GM12878 (cell line): ENCODE measurements around the gene DNAH1. TPM values are rescaled to one million over a fixed set of nuclear protein-coding genes. Genes with fewer than 3 reads are reported as not detected.

Source experiments
- ATAC-seq: fragments of 200-7000 bp; cut with Tn5 transposase; 3 replicates; pipeline ENCODE4 v1.9.1; 2020; ENCODE audit warnings: mild to moderate bottlenecking, moderate library complexity
- BruUV-seq: library from RNA; stranded (reverse); fragments of 400-500 nt; replicated peaks from 2 replicates; lab custom pipeline; 2021; lab: Mats Ljungman, UMichigan
- CTCF ChIA-PET: fragments of 300-600 bp; sonication (Branson Sonifier 250); formaldehyde crosslinking; extraction: SDS; loops from one replicate; lab custom pipeline; 2021; ENCODE audit warnings: inconsistent platforms; lab: Yijun Ruan, JAX
- POLR2A ChIA-PET: fragments of 350-600 bp; formaldehyde crosslinking; extraction: SDS; loops from one replicate; lab custom pipeline; 2021; ENCODE audit warnings: inconsistent platforms; lab: Charles Lee
- RAD21 ChIA-PET: fragments of 300-600 bp; sonication (Branson Sonifier 250); formaldehyde crosslinking; loops from one replicate; lab custom pipeline; 2023; ENCODE audit warnings: antibody characterized with exemption; ENCODE audit not compliant: unreplicated experiment; lab: Charles Lee
- SMC1A ChIA-PET: fragments of 300-600 bp; sonication (Branson Sonifier 250); formaldehyde crosslinking; loops from one replicate; lab custom pipeline; 2023; ENCODE audit not compliant: unreplicated experiment, uncharacterized antibody; lab: Charles Lee
- DNase-seq: peaks from one replicate; pipeline ENCODE4 v3.0.0-alpha.2; 2011; ENCODE audit warnings: low read depth, low spot score
- FAIRE-seq: peaks from 3 replicates; lab custom pipeline; 2011; peaks lifted over from hg19 to GRCh38; lab: Jason Lieb, UNC
- H2AFZ ChIP-seq: 2 replicates; pipeline ENCODE4 v1.6.0; 2011; ENCODE audit warnings: low read depth, low read length, control low read depth; ENCODE audit not compliant: control insufficient read depth
- H3K27ac ChIP-seq: 2 replicates; pipeline ENCODE4 v1.5.1; 2011; ENCODE audit warnings: control low read depth; ENCODE audit not compliant: control insufficient read depth, insufficient read depth
- H3K27me3 ChIP-seq, 2 experiments: replicated peaks in 1 of 2; 2 replicates each; pipeline versions ENCODE4 v1.6.0 to v1.6.1; 2011; ENCODE audit warnings: low read length in 1 of 2; ENCODE audit not compliant: control insufficient read depth in 2 of 2, insufficient read depth in 2 of 2
- H3K36me3 ChIP-seq, 2 experiments: 2 replicates each; pipeline ENCODE4 v1.5.1; 2011; ENCODE audit warnings: low read length in 1 of 2; ENCODE audit not compliant: control insufficient read depth in 2 of 2, insufficient read depth in 2 of 2
- H3K4me1 ChIP-seq: 2 replicates; pipeline ENCODE4 v1.6.1; 2011; ENCODE audit warnings: mild to moderate bottlenecking, low read length, moderate library complexity, mixed read lengths; ENCODE audit not compliant: control insufficient read depth, insufficient read depth
- H3K4me2 ChIP-seq: 2 replicates; pipeline ENCODE4 v1.6.0; 2011; ENCODE audit warnings: control low read depth; ENCODE audit not compliant: control insufficient read depth, insufficient read depth
- H3K4me3 ChIP-seq: fragments of 200-600 bp; sonication (generic); 2 replicates; pipeline ENCODE4 v1.5.1; 2016
- H3K79me2 ChIP-seq: 2 replicates; pipeline ENCODE4 v1.6.0; 2011; ENCODE audit warnings: low read length; ENCODE audit not compliant: control insufficient read depth, insufficient read depth
- H3K9ac ChIP-seq: 2 replicates; pipeline ENCODE4 v1.8.0; 2011; ENCODE audit warnings: low read length, control low read depth, mixed read lengths; ENCODE audit not compliant: control insufficient read depth, insufficient read depth
- H3K9me3 ChIP-seq: replicated peaks from 3 replicates; pipeline ENCODE4 v1.5.1; 2011; ENCODE audit warnings: mild to moderate bottlenecking, low read length; ENCODE audit not compliant: control insufficient read depth, insufficient read depth
- H4K20me1 ChIP-seq: 2 replicates; pipeline ENCODE4 v1.6.0; 2011; ENCODE audit not compliant: control insufficient read depth, insufficient read depth
- CREB1 ChIP-seq: IDR thresholded peaks from 2 replicates; pipeline ENCODE4 v1.6.1; 2012; ENCODE audit warnings: low read depth, mild to moderate bottlenecking, inconsistent platforms
- FOXM1 ChIP-seq: IDR thresholded peaks from 2 replicates; pipeline ENCODE4 v1.6.1; 2012; ENCODE audit warnings: low read depth, mild to moderate bottlenecking, inconsistent platforms, low read length, moderate library complexity
- NFYB ChIP-seq: IDR thresholded peaks from 2 replicates; pipeline ENCODE4 v1.6.1; 2011; ENCODE audit warnings: low read depth, mild to moderate bottlenecking, low read length, improper control_type of control experiment, moderate library complexity; ENCODE audit not compliant: insufficient read depth
- NR2C2 ChIP-seq: IDR thresholded peaks from 2 replicates; pipeline ENCODE4 v1.6.1; 2011; ENCODE audit warnings: borderline replicate concordance, low read depth; ENCODE audit not compliant: control insufficient read depth, insufficient read length
- PML ChIP-seq: IDR thresholded peaks from 2 replicates; pipeline ENCODE4 v1.6.1; 2012; ENCODE audit warnings: low read length, inconsistent platforms
- SIX5 ChIP-seq: IDR thresholded peaks from 2 replicates; pipeline ENCODE4 v1.6.1; 2011; ENCODE audit warnings: mild to moderate bottlenecking, low read depth, low read length, moderate library complexity; ENCODE audit not compliant: severe bottlenecking
- SMC3 ChIP-seq: IDR thresholded peaks from 2 replicates; pipeline ENCODE4 v1.6.1; 2011; ENCODE audit warnings: low read length, improper control_type of control experiment, borderline replicate concordance
- ZNF24 ChIP-seq: fragments of 450-650 bp; IDR thresholded peaks from 2 replicates; pipeline ENCODE4 v1.6.1; 2017; ENCODE audit warnings: antibody characterized with exemption, mild to moderate bottlenecking
- WGBS: methylation state at CpG from one replicate; pipeline ENCODE4 v1.1.6; 2016; ENCODE audit warnings: low lambda C conversion rate; ENCODE audit not compliant: insufficient replicate concordance, insufficient coverage; ENCODE audit errors: missing lambda C conversion rate; 5-methylcytosine and 5-hydroxymethylcytosine counted together
- in situ Hi-C: fragments of 300-500 bp; cut with MboI; formaldehyde crosslinking; loops from 9 replicates; pipeline ENCODE4 v1.14.3; 2018; ENCODE audit warnings: mixed read lengths
- intact Hi-C: fragments of 100-400 bp; cut with micrococcal nuclease; formaldehyde crosslinking; loops from one replicate; pipeline ENCODE4 v1.14.2; 2022; ENCODE audit not compliant: unreplicated experiment
- polyA plus RNA-seq, 11 experiments: library from polyadenylated mRNA; depleted of rRNA in 4 of 11; unstranded in 6 of 11; stranded (reverse) in 5 of 11; fragments of >200 nt; fragmentation: Nextera tagmentation in 4 of 11; fragmentation: Illumina TruSeq in 1 of 11; extraction: Ambion mirVana in 4 of 11; extraction: Trizol in 1 of 11; gene quantifications; 1 replicate in 1 of 11; 2 replicates in 10 of 11; pipeline versions ENCODE4 v1.2.1 to v1.2.3, GENCODE V29; 2011 to 2016; ENCODE audit warnings: inconsistent platforms in 2 of 11, missing spikeins in 2 of 11, low read depth in 1 of 11
- total RNA-seq, 4 experiments: library from RNA; depleted of rRNA in 3 of 4; stranded (reverse); fragments of >200 nt in 3 of 4; fragmentation: Illumina TruSeq in 1 of 4; extraction: Trizol in 1 of 4; gene quantifications; 2 replicates each; pipeline versions ENCODE4 v1.2.1 to v1.2.3, GENCODE V29; 2013 to 2021
- TF ChIP-seq, protein P1 (sequence below): fragments of 450-650 bp; IDR thresholded peaks from 2 replicates; pipeline ENCODE4 v1.6.1; 2018; ENCODE audit warnings: mild to moderate bottlenecking, low read depth, moderate library complexity; ENCODE audit not compliant: partially characterized antibody
- TF ChIP-seq, protein P2 (sequence below): fragments of 450-650 bp; IDR thresholded peaks from 2 replicates; pipeline ENCODE4 v1.6.1; 2017; ENCODE audit warnings: borderline replicate concordance

The DNAH1 gene
- total and polyA plus RNA-seq, 10 of the 15 experiments (the other 5 are each of a cell fraction or from before 2014, with no cell fraction given): 0.31 to 5.8 (median 2.7) TPM

DNA sequence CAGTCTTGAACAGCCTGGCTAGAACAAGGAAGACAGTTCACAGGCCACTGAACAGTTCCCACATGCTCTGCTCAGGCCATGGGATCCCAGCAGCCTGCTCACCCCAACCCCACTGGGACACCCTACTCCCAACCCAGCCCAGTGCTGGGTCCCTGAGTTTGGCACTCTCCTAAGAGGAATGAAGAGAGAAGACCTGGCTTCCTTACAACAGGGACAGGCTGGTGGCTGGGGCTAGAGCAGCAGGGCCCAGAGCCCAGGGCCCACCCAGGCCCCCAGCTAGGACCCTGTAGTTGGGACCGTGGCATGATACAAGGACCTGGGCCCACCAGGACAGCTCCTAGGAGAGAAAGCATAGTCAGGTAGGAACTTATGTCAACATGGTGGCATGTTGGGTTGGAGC is 85.4 kb downstream of the DNAH1 start:
- FAIRE-seq (no peak), DNase-seq (no peak), ATAC-seq (no peak)
- 100% methylated on average over 1 of the region's 1 CpG for WGBS
- RAD21 ChIA-PET: no interaction called here
- CTCF ChIA-PET: no interaction called here
- no peak overlapping the region for H3K27ac ChIP-seq
- H3K4me3 ChIP-seq: no peak overlapping the region
- POLR2A ChIA-PET: no interaction called here
- H3K79me2 ChIP-seq: no peaks in the 10 kb centered on the region
- SMC1A ChIA-PET: interaction anchor here (1.1 kb wide), 1 partner anchor 11 kb away, joined by 4 read pairs; no protein-coding TSS in a partner anchor
- BruUV-seq: no TSS peak
- H4K20me1 ChIP-seq: no peaks in the 10 kb centered on the region
- in situ Hi-C loops: no loop called here
- no peaks in the 10 kb centered on the region for H3K27me3 ChIP-seq
- H3K36me3 ChIP-seq: peaks cover 16 to 18% of the 10 kb centered on the region in 2 experiments
- intact Hi-C loops: no loop called here
- no peak for TF ChIP-seq SMC3
- no peak for TF ChIP-seq ZNF24
- TF ChIP-seq PML: no peak
- TF ChIP-seq SIX5: no peak
- no peak for TF ChIP-seq NR2C2
- TF ChIP-seq CREB1: no peak
- TF ChIP-seq FOXM1: no peak
- no peak for TF ChIP-seq NFYB
- TF ChIP-seq, protein P1, sequence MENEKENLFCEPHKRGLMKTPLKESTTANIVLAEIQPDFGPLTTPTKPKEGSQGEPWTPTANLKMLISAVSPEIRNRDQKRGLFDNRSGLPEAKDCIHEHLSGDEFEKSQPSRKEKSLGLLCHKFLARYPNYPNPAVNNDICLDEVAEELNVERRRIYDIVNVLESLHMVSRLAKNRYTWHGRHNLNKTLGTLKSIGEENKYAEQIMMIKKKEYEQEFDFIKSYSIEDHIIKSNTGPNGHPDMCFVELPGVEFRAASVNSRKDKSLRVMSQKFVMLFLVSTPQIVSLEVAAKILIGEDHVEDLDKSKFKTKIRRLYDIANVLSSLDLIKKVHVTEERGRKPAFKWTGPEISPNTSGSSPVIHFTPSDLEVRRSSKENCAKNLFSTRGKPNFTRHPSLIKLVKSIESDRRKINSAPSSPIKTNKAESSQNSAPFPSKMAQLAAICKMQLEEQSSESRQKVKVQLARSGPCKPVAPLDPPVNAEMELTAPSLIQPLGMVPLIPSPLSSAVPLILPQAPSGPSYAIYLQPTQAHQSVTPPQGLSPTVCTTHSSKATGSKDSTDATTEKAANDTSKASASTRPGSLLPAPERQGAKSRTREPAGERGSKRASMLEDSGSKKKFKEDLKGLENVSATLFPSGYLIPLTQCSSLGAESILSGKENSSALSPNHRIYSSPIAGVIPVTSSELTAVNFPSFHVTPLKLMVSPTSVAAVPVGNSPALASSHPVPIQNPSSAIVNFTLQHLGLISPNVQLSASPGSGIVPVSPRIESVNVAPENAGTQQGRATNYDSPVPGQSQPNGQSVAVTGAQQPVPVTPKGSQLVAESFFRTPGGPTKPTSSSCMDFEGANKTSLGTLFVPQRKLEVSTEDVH: no peak
- TF ChIP-seq, protein P2, sequence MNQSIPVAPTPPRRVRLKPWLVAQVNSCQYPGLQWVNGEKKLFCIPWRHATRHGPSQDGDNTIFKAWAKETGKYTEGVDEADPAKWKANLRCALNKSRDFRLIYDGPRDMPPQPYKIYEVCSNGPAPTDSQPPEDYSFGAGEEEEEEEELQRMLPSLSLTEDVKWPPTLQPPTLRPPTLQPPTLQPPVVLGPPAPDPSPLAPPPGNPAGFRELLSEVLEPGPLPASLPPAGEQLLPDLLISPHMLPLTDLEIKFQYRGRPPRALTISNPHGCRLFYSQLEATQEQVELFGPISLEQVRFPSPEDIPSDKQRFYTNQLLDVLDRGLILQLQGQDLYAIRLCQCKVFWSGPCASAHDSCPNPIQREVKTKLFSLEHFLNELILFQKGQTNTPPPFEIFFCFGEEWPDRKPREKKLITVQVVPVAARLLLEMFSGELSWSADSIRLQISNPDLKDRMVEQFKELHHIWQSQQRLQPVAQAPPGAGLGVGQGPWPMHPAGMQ: no peak
- H3K9me3 ChIP-seq: no peaks in the 10 kb centered on the region
- H3K4me1 ChIP-seq: no peaks in the 10 kb centered on the region
- H3K9ac ChIP-seq: no peak overlapping the region
- H3K4me2 ChIP-seq: no peak overlapping the region
- no peak overlapping the region for H2AFZ ChIP-seq
